Ascending aorta (tissue), 2 donors: ENCODE results near the gene UGP2. TPM values are rescaled to one million over a fixed set of nuclear protein-coding genes. Genes with fewer than 3 reads are reported as not detected.

Source experiments
- DNase-seq, 2 donors: peaks; one replicate each; pipeline ENCODE4 v3.0.0-alpha.2; 2019; ENCODE audit warnings: low spot score in 2 of 2
- H3K27ac ChIP-seq, 2 donors: fragments of 200-600 bp; sonication (generic); one replicate each; pipeline ENCODE4 v1.5.1; 2016 to 2017; ENCODE audit warnings: mild to moderate bottlenecking in 1 of 2
- H3K27me3 ChIP-seq: fragments of 200-600 bp; sonication (generic); one replicate; pipeline ENCODE4 v1.5.1; 2017
- H3K36me3 ChIP-seq, 2 donors: fragments of 200-600 bp; sonication (generic); one replicate each; pipeline ENCODE4 v1.5.1; 2016
- H3K4me1 ChIP-seq, 2 donors: fragments of 200-600 bp; sonication (generic); one replicate each; pipeline ENCODE4 v1.5.1; 2016 to 2017; ENCODE audit warnings: mild to moderate bottlenecking in 1 of 2
- H3K4me3 ChIP-seq, 2 donors: fragments of 200-600 bp; sonication (generic); one replicate each; pipeline ENCODE4 v1.5.1; 2016 to 2017; ENCODE audit warnings: mild to moderate bottlenecking in 1 of 2
- H3K9me3 ChIP-seq, 2 donors: fragments of 200-600 bp; sonication (generic); one replicate each; pipeline ENCODE4 v1.5.1; 2016
- CTCF ChIP-seq, 3 experiments: fragments of 200-600 bp in 2 of 3; fragments of 450-650 bp in 1 of 3; sonication (generic) in 2 of 3; IDR thresholded peaks; one replicate each; pipeline ENCODE4 v1.5.1; 2016 to 2019; ENCODE audit warnings: antibody characterized with exemption in 3 of 3, mild to moderate bottlenecking in 1 of 3, moderate library complexity in 1 of 3
- intact Hi-C: fragments of 100-400 bp; cut with DNase I; formaldehyde crosslinking; loops from one replicate; pipeline ENCODE4 v1.15.1; 2023
- total RNA-seq: library from RNA; depleted of rRNA; stranded (reverse); fragments of >200 nt; gene quantifications from one replicate; pipeline ENCODE4 v1.1.0, GENCODE V29; 2016

UGP2 gene
- total RNA-seq, 1 donor from 2014 or later: 25.7 TPM

- H3K4me3 ChIP-seq: no peak overlapping the region
- no peaks in the 10 kb centered on the region for H3K9me3 ChIP-seq
- H3K27me3 ChIP-seq: no peaks in the 10 kb centered on the region
- peaks cover 15 to 16% of the 10 kb centered on the region in 2 donors for H3K36me3 ChIP-seq
- intact Hi-C loops: no loop called here
- H3K4me1 ChIP-seq: peaks cover 0 to 7% of the 10 kb centered on the region in 2 donors
- no peak for DNase-seq
- TF ChIP-seq CTCF (IDR thresholded peaks at IDR 0.05): no peak
- no peak overlapping the region for H3K27ac ChIP-seq
These were observed 24.5 kb downstream of the UGP2 start for GRCh38 chr2:63866009-63866709.

GRCh38 chr2:63870679-63871078 is 29.0 kb downstream of the UGP2 start:
- Histone ChIP-seq H3K4me3 (no peak overlapping the region), H3K27ac (no peak overlapping the region), H3K4me1 (peaks cover 3 to 21% of the 10 kb centered on the region in 2 donors), H3K27me3 (no peaks in the 10 kb centered on the region), H3K36me3 (peaks cover 0 to 7% of the 10 kb centered on the region in 2 donors), H3K9me3 (no peaks in the 10 kb centered on the region)
- intact Hi-C loops: loop anchor here (10.0 kb wide), 1 partner anchor 286 kb away; the partner anchor contains the start of genes MDH1 and WDPCP
- TF ChIP-seq CTCF (IDR thresholded peaks at IDR 0.05): no peak
- no peak for DNase-seq

GRCh38 chr2:63871864-63872263 is 30.2 kb downstream of the UGP2 start:
- DNase-seq: no peak
- H3K4me3 ChIP-seq: no peak overlapping the region
- H3K36me3 ChIP-seq: peaks cover 0 to 7% of the 10 kb centered on the region in 2 donors
- no peaks in the 10 kb centered on the region for H3K27me3 ChIP-seq
- no peak for TF ChIP-seq CTCF (IDR thresholded peaks at IDR 0.05)
- H3K27ac ChIP-seq: peak overlapping the region; percentile 39 to 62
- peaks cover 3 to 29% of the 10 kb centered on the region in 2 donors for H3K4me1 ChIP-seq
- intact Hi-C loops: loop anchor here (10.0 kb wide), 1 partner anchor 287 kb away; the partner anchor contains the start of genes MDH1 and WDPCP
- H3K9me3 ChIP-seq: no peaks in the 10 kb centered on the region

GRCh38 chr2:63872571-63873328 is 31.1 kb downstream of the UGP2 start:
- no peaks in the 10 kb centered on the region for H3K27me3 ChIP-seq
- H3K9me3 ChIP-seq: no peaks in the 10 kb centered on the region
- no peak for DNase-seq
- intact Hi-C loops: loop anchor here (10.0 kb wide), 1 partner anchor 288 kb away; the partner anchor contains the start of genes MDH1 and WDPCP
- no peak for TF ChIP-seq CTCF (IDR thresholded peaks at IDR 0.05)
- H3K4me1 ChIP-seq: peaks cover 3 to 29% of the 10 kb centered on the region in 2 donors
- H3K4me3 ChIP-seq: no peak overlapping the region
- H3K27ac ChIP-seq: peak overlapping the region; percentile 39 to 62
- H3K36me3 ChIP-seq: peaks cover 0 to 7% of the 10 kb centered on the region in 2 donors

GRCh38 chr2:63874204-63875130 is 32.8 kb downstream of the UGP2 start:
- peaks cover 3 to 29% of the 10 kb centered on the region in 2 donors for H3K4me1 ChIP-seq
- H3K9me3 ChIP-seq: no peaks in the 10 kb centered on the region
- DNase-seq: no peak
- H3K27ac ChIP-seq: peak overlapping the region; percentile 72 to 75
- H3K36me3 ChIP-seq: peaks cover 0 to 11% of the 10 kb centered on the region in 2 donors
- H3K4me3 ChIP-seq: no peak overlapping the region
- no peaks in the 10 kb centered on the region for H3K27me3 ChIP-seq
- TF ChIP-seq CTCF (IDR thresholded peaks at IDR 0.05): no peak
- intact Hi-C loops: loop anchor here (5.0 to 10.0 kb wide), 2 partner anchors 32 to 290 kb away; partner anchors contain the start of genes MDH1, UGP2 and WDPCP
